Ureter (tissue), 1 donor: ENCODE data around the gene SHROOM3. TPM values are rescaled to one million over a fixed set of nuclear protein-coding genes. Genes with fewer than 3 reads are reported as not detected.

Source experiments
- DNase-seq: peaks from one replicate; pipeline ENCODE4 v3.0.0-alpha.2; 2020; ENCODE audit warnings: low spot score
- total RNA-seq: library from RNA; stranded (reverse); gene quantifications from one replicate; pipeline ENCODE4 v1.2.4, GENCODE V29; 2023
- donor health status: DM: yes; HTN: yes; CAD: no.

Gene SHROOM3
- total RNA-seq, 1 donor from 2014 or later, result 35.5 TPM

DNA sequence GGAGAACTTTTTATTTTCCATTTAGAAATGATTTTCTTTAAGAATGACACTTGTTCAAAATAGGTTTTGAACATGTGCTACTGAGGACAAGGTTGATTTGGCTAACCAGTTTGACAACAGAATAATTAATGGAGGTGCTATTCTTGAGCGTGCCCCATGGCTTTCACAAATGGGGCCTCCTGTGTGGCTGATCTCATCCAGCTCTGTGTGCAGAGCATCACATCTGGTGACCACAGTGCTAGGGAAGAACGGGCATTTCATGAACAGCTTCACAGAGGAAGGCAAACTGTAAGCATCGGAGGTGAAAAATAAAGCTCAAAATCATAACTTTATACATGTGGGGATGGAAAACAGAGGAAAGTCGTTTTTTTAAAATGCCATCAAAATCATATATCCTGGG lies 314.3 kb downstream of the SHROOM3 start:
- no peak for DNase-seq

DNA sequence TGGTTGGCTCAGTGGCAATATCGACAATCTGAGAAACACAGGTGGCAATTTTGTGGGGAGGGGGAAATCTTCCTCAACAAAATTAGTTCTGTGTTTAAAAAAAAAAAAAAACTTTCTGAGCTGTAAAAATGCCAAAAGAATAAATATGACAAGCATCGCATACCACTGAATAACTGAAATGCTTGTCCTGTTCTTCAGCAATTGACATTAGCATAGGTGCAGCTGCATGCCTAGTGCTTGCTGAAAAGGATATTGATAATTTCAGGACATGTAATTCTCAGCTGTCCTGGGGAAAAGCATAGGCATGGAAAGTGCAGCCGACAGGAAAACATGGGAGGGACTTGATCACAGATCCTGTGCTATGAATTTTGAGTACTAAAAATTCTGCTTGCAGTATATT lies 315.7 kb downstream of the SHROOM3 start:
- DNase-seq, result no peak

DNA sequence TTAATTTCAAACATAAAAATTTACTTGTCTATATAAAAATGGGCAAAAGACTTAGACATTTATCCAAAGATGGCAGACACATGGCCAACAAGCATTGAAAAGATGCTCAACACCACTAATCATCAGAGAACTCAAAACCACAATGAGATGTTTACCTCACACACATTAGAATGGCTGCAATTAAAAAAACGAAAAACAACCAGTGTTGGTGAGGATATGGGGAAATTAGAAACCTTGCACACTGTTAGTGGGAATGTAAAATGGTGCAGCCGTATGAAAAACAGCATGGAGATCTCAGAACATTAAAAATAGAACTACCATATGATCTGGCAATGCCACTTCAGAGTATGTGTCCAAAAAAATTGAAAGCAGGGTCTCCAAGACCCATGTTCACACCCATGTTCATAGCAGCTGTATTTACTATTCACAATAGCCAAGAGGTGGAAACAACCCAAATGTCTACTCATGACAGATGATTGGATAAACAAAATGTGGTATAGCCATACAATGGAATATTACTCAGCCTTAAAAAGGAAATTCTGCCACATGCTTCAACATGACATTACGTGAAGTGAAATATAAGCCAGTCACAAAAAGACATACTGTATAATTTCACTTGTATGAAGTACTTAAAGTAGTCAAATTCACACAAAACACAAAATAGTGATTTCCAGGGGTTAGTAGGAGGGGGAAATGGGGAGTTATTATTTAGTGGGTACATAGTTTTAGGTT lies 316.7 kb downstream of the SHROOM3 start:
- no peak for DNase-seq

DNA sequence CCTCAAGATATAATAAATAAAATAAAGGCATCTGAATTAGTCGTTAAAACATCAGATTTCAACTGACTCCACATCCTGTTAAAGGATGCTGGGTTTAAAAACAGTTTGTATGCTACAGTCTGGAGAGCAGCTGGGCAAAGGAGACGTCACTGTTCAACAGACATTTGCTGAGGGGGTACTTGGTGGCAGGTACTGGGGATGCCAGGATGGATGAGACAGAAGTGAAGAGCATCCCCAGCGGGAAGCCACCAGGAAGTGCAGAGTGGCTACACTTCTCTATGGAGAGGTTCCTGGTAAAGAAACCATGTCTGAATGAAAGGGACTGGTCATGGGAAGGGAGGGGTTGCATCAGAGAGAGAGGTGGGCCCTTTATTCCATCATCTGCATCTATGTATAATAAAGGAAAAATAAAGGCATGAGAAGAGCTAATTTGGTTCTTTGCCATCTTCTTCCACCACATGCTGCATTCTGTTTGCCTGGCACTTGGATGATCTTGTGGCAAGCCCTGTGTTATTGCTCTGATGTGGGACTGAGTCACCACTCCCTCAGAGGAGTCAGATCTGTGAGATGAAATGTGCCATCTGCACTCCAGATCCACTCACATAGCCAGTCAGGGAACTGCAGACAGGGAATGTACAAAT lies 318.0 kb downstream of the SHROOM3 start:
- DNase-seq, result no peak

DNA sequence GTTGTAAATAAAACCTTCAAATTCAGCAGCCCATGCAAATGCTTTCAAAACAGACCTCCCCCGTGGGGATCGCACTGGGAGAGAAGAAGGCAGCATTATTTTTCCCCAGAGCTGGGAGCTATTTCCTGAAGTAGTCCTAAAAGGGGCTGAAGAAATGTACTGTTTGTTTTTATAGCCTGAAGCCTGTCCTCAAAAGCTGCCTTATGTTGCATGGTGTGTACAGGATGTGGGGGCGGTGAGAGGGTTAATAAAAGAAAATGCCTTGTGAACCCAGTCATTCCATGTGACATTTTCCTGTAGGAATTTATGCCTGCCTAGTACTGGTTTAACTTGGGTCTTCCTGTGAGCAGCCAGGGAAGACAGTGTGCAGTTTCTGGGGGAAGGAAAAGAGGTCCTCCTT lies 318.8 kb downstream of the SHROOM3 start:
- DNase-seq, result no peak

DNA sequence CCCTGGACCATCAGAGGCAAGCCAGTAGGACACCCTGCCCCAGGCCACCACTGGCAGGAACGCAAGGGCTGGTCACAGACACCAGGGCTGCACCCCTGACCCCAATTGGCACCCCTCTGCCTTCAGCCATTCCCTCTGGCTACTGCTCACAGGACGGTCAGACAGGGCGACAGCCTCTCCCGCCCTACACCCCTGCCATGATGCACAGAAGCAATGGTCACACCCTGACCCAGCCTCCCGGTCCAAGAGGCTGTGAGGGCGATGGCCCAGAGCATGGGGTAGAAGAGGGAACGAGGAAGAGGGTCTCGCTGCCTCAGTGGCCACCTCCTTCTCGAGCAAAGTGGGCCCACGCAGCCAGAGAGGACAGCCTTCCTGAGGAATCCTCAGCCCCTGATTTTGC lies 319.4 kb downstream of the SHROOM3 start:
- no peak for DNase-seq

DNA sequence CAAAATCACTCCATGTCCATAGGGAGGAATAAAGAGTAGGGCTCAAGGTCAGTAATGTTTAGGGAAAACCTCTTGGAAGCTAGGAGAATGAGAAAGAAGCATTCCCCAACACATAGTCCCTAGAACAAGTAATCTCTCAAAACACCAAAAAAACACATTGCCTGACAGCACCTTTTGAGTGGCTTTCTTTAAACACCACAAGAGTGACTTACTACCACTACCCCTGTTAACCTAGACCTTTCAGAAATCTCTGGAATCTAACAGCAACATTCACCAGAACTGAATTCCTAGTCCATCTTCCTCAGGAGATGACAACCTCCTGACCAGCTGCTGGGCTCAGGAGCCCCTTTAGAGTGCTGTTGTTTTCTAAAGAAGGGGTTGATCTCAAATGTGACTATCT lies 320.7 kb downstream of the SHROOM3 start:
- no peak for DNase-seq

DNA sequence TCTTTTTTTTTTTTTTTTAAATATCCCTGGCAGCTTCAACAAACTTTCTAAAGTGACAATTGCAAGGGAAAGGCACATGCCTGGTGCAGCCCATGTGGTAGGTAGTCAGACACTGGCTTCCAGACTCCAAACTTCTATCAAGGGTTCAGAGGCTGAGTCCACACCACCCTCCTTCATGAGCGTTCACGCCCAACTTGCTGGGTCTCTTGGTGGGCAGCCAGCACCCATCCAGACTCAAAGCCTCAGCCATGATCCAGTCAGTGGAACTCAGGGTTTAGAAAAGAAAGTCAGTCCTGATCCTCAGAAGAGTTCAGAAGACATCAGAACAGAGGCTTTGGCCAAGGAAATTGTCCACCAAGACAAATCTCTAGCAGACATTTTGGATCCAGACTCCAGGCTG lies 321.4 kb downstream of the SHROOM3 start:
- DNase-seq, result no peak

DNA sequence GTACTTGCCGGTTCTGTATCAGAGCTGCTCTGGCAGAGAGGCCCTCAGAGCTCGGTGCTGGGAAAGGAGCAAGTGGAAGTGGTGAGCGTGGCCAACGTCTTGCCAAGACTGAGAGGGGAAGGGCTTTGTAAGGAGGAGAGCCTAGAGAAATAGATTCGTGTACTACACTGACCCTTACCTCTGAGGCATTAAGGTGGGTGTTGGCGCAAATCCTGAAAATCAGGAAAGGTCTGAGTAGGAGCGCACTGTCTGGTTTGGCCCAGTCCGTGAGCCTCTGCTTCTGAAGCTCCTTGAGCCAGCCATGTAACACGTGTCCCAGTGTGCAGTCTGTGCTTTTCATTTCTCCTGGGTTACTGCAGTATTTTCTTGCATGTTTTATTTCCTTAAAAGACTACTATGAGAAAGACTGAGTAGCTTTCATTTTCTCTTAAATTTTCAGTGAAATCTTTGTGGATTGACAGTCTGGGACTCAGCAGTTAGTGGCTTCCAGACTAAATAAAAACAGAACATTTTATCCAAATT lies 322.4 kb downstream of the SHROOM3 start:
- DNase-seq, result no peak

DNA sequence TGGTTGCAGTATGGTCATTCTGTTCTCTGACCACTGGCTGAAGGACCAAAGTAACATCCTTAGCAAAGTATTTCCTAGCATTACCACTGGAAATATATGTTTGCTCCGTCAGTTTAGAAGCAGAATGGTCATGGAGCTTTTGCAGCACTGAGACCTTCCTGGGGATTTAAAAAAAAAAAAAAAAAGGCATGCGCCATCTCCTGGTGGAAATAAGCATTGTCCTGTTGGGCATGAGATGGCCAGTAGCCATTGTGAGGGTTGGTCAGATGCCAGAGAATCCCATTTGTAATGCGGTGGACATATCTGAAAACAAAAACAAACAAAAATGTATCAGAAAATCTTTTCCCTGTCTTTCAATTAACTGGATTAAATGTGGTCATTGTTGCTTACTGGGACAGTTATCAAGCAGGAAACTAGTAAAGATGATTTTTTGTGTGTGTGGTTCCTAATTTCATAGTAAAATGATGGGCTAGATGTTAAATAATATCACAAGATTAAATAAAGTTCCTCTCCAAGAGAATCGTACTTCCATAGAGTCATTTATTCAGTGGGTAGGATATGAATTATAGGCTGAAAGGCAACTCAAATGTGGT lies 323.4 kb downstream of the SHROOM3 start:
- no peak for DNase-seq

DNA sequence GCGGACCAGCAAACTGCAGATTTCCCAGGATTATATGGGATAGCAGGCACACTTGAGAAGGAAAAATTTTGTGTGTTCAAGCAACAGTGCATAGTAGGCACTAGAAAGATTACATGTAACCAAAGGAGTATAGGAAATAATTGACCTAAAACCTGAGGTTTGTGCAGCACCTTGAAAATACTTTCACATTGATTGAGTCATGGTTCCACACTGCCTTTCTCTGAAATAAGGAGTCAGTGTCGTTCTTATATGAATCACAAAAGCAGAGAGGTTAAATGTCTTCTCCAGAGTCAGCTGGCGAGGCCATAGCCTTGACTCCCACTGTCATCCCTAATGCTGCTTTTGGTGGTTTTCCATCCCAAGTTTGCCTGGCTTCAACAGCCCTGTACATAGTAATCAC lies 324.0 kb downstream of the SHROOM3 start:
- DNase-seq, result no peak

DNA sequence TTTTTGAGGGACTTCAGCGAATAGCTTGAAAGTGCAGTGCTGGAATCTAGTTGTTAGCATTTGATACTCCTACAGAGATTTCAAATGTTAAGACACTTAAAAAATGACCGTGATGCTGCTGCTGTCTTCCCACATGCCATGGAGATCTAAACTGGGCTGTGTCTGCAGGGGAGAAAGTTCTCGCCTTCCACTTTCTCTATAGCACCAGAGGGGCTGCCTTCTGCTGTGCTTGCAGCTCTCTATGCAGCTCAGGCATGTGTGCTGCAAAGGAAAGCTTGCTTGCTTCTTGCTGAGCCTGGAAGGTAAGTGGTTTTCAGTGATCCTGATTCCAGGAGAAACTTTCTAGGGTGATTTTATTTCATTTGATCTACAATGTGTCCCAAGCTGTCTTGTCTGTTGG lies 325.2 kb downstream of the SHROOM3 start:
- DNase-seq, result no peak

DNA sequence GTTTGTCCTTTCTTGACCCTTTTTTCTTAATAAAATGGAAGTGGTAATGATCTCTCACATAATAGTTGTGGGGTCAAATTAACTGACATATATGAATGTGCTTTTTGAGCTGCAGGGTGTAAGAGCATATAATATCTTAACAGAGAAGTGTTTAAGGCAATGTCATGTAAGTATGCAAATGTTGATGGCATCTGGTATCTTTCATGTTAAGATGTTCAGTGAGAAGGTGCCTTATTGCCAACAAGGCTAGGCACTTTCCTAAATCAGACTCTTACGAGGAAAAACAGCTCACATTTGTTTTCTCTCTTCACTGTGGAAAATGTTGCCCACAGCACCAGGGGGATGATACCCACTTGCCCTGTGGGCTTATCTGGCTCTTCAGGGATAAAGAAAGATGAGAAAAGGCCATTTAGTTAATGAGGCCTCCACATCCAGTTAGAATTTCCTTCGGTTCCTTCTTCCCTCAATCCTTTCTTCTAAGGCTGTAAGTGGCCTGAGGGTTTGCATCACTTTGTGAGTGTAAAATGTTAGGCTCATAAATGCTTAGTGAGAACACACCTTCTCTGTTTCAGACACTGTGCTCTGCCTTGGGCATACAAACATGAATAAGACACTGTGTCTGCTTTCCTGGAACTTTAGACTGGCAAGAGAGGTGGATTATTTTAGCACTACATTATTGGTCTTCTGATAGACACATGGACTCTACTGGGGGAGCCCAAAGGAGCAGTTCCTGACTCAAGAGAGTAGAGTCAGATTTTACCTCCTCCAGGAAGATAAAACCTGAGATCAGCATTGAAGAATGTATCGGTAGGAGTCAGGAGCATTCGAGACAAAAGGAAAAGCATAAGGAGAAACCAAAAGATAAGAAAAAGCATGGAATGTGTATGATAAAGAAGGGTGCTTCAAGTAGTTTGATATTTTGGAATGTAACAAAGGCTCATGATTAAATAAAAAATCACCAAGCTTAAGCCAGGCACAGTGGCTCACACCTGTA lies 327.4 kb downstream of the SHROOM3 start:
- no peak for DNase-seq

DNA sequence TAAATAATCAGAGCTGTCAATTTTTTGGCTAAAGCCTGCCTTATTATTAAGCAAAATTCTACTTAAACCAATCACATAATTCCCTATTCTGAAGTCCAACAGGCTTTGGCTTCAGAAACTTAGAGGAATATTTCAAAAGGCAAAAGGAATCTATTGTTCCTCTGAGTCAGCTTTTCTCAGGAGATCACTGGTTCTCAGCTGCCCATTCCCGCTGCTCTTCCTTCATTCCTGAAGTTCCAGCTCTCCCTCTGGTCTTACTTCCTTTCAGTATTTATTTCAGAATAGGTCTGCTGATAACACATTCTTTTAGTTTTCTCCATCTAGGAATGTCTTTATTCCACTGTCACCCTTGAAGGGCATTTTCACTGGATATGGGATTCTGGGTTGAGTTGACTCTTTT lies 329.2 kb downstream of the SHROOM3 start:
- no peak for DNase-seq

DNA sequence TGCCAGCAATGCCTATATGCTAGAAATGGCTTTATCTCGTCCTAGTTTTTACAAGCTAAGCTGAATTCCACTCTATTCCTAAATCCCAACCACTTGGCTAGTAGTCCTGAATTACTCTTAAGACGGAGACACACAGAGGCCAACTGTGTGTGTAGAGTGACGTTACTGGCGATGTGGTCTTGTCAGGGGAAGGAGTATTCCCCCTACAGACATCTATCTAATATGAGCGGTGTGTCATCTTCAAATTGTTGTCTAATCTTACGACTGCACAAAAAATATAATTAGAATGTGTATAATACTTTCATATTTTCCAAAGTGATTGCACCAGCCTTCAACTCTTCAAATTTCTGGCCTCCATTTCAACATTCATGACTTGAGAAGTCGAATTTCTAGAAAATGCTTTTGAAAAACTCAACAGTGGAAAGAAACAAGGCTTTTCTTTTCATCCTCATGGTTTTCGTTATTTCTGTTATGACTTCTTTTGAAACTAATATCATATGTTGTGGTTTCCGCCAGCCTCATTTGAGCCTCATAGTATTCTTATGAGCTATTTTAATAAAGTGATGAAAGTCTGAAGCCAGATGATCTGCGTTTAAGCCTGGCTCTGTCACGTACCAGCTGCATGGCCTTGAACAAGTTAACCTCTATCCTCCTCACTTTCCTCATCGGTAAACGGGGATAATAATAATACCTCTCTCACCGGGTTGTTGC lies 330.6 kb downstream of the SHROOM3 start:
- DNase-seq, result no peak

DNA sequence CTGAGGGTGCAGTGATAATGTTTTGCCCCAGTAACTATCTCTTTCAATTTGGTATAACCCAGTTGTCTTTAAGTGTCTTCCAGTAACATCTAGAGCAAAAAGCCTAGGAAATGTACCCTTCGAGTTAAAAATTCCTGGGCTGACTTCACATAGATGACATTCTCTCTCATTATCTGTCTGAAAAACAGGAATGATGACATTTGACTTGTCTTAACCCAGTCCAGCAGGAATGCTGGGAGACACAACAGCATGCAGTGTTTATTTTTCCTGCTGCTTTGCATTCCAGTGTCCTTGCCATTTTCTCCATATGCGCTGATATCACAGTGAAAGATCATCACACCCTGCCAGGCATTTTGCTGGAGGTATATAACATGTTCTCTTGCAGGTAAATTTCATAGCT lies 333.0 kb downstream of the SHROOM3 start:
- no peak for DNase-seq

DNA sequence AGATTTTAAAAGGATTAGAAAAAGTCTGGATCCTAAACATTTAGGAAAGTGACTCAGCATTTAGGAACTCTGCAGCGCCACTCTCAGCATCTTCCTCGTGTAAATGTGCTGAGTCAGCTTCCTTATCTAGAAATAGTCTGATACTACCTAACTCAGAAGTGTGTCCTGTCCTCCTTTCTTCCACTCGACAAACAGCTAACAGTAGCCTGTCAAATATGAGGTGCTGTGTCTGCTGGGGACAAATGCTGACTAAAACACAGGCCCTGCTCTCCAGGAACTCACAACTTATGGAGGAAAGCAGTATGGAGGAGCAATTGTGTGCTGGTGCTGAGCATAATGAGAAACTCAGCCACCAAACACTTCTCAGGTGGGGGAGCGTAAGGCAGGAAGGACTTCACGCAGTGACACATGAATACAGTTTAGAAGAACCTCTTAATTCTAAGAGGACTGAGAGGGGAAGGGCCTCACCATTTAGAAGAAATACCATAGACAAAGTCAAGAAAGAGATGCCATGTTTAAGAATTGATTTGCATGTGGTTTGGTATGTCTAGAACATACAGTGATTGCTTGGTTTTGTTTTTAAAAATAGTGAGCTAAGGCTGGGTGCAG lies 337.6 kb downstream of the SHROOM3 start:
- no peak for DNase-seq

DNA sequence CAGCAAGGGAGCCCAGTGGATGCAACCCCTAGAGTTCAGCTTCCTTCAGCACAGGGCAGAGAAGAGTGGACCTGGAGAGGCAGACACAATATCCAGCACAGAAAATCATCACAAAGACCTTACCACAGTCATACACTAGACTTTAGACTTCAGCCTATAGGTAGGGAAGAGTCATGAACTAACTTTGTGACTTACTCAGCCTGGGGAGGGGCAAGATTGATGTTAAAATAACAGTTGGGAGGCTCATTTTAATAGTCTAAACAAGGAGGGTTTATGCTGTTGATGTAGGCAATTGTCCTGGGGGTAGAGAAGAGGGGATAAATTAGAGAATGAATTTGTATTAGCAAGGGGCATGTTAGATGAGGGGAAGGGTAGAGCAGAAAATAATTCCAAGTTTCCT lies 338.7 kb downstream of the SHROOM3 start:
- DNase-seq, result no peak

DNA sequence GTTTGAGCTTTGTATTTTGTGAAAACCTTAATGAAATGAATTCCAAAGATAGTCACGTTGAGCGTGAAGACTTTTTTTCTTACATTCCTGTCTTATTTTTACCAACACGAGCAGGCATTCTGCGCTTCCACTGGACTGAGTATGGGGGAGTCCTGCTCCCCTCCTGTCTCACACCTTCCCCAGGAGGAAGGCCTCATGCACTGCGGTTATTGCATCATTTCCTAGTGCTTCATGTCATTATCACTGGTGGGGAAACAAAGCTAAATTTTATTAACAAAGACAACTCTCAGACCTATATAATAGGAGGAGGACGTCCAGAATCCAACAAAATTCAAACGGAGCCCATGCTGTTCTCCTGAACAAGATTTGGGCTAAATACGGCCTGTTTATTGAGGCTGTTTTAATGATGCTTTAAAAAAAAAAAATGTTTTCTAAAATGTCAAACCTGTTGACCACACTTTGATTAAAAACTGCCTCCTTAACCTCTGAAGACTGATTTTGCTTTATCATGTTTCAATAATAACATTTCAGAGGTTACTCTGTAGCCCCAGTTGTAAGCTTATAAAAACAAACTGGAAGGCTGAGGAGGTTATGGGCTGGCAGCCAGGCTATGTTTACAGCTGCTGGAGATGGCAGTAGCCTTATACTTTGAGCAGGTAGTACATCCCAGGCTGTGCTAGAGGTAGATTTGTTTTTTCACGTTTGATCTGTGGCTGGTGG lies 344.9 kb downstream of the SHROOM3 start:
- no peak for DNase-seq
